Measurements from ENCODE around the gene CCDC188. TPM values are rescaled to one million over a fixed set of nuclear protein-coding genes. Genes with fewer than 3 reads are reported as not detected.

Gene CCDC188
- total and polyA plus RNA-seq, 2 of the 8 experiments (the other 6 are each of a cell fraction or from before 2014, with no cell fraction given) = not detected

GRCh38 chr22:20152464-20152890 lies 1.6 kb upstream of the CCDC188 start:
- Histone ChIP-seq H3K23me2 (ENCODE audit: low read depth, low read length) (no peaks in the 10 kb centered on the region), H3K56ac (replicated peaks; ENCODE audit: insufficient read length, low read depth, low read length) (no peak overlapping the region), H2BK15ac (ENCODE audit: low read length) (no peak overlapping the region), H2BK20ac (ENCODE audit: low read length) (no peak overlapping the region), H2AFZ (ENCODE audit: low read length) (no peak overlapping the region), H3K79me2 (ENCODE audit: control insufficient read depth in 1 of 2, insufficient read depth in 2 of 2, low read length in 2 of 2) (no peaks in the 10 kb centered on the region), H3K79me1 (ENCODE audit: low read depth, low read length) (no peaks in the 10 kb centered on the region), H4K91ac (replicated peaks; ENCODE audit: insufficient read length, low read length) (no peak overlapping the region), H3K9ac (replicated peaks in 1 of 4; ENCODE audit: extremely low read depth in 1 of 4, low read depth in 3 of 4, low read length in 3 of 4) (no peak overlapping the region), H3K27ac (ENCODE audit: low read depth, low read length) (no peak overlapping the region), H3K4me3 (ENCODE audit: extremely low read depth in 1 of 4, insufficient read depth in 2 of 4, low read depth in 3 of 4, low read length in 4 of 4) (no peak overlapping the region), H2BK5ac (ENCODE audit: low read depth, low read length) (no peak overlapping the region), H4K20me1 (replicated peaks in 1 of 2; ENCODE audit: control insufficient read depth in 1 of 2, insufficient read depth in 2 of 2, low read length in 2 of 2) (no peaks in the 10 kb centered on the region), H4K5ac (ENCODE audit: insufficient read length, low read depth, low read length) (no peak overlapping the region), H3K23ac (ENCODE audit: insufficient read length) (no peak overlapping the region), H3K4me1 (replicated peaks in 1 of 4; ENCODE audit: control insufficient read depth in 3 of 4, insufficient read depth in 4 of 4, low read length in 3 of 4) (no peaks in the 10 kb centered on the region), H2BK120ac (replicated peaks; ENCODE audit: low read depth, low read length) (no peak overlapping the region), H3K14ac (ENCODE audit: insufficient read length) (no peak overlapping the region), H4K8ac (ENCODE audit: extremely low read depth, insufficient read depth, low read length) (no peak overlapping the region; the same call in 1 of the 2 replicates), H3K27me3 (replicated peaks in 1 of 4; ENCODE audit: control insufficient read depth in 3 of 4, extremely low read depth in 1 of 4, insufficient read depth in 3 of 4, low read length in 3 of 4) (no peaks in the 10 kb centered on the region), H2AK5ac (ENCODE audit: low read depth, low read length) (no peak overlapping the region), H3K4ac (replicated peaks; ENCODE audit: insufficient read length, low read depth, low read length) (no peak overlapping the region), H3K18ac (ENCODE audit: extremely low read depth, low read length) (no peak overlapping the region), H3K9me3 (ENCODE audit: insufficient read depth in 2 of 2, low read depth in 1 of 2, low read length in 1 of 2) (no peaks in the 10 kb centered on the region), H2BK12ac (ENCODE audit: low read depth, low read length) (no peak overlapping the region), H3K36me3 (ENCODE audit: control insufficient read depth in 2 of 4, insufficient read depth in 4 of 4, low read length in 3 of 4) (no peaks in the 10 kb centered on the region), H3K4me2 (ENCODE audit: insufficient read depth in 1 of 2, low read depth in 2 of 2, low read length in 2 of 2) (no peak overlapping the region)
- ChIA-PET CTCF (ENCODE audit: partially characterized antibody) (interaction anchor here (0.7 to 7.7 kb wide), 8 partner anchors 22 to 117 kb away, joined by 3 to 93 read pairs (median 3); no protein-coding TSS in a partner anchor), POLR2A (ENCODE audit: partially characterized antibody) (interaction anchor here (1.6 to 1.8 kb wide), 2 partner anchors 23 to 35 kb away, joined by 5 to 8 read pairs; partner anchors contain the start of gene TRMT2A)
- TF ChIP-seq YY1 (IDR thresholded peaks at IDR 0.05; ENCODE audit: low read depth, low read length) = no peak
- no peak for TF ChIP-seq CEBPB (IDR thresholded peaks at IDR 0.05; ENCODE audit: low read depth, low read length)
- TF ChIP-seq ASH2L (IDR thresholded peaks at IDR 0.05; ENCODE audit: low read length) = no peak
- no peak for TF ChIP-seq HDAC2 (IDR thresholded peaks at IDR 0.05; ENCODE audit: borderline replicate concordance in 1 of 2, low read depth in 2 of 2, low read length in 2 of 2)
- TF ChIP-seq POLR2A (IDR thresholded peaks at IDR 0.05; ENCODE audit: control extremely low read depth in 1 of 2, low read depth in 2 of 2, low read length in 2 of 2) = no peak
- DNase-seq (ENCODE audit: low read depth in 1 of 2, low spot score in 2 of 2) (no peak), FAIRE-seq (no peak)
- WGBS, 2 experiments (ENCODE audit: extremely low coverage in 1 of 2, insufficient coverage in 1 of 2, insufficient read length in 1 of 2, insufficient replicate concordance in 2 of 2, low coverage in 1 of 2, low lambda C conversion rate in 2 of 2, missing lambda C conversion rate in 1 of 2) = 90% methylated on average over 13 of the region's 14 CpGs; no CpG with 5 or more reads in 1 of the 2 experiments
